Measurements from ENCODE around the gene PRKG2.

- no peak for TF ChIP-seq GATA1 (IDR thresholded peaks at IDR 0.05; ENCODE audit: low read depth, low read length)
- TF ChIP-seq POLR2A (IDR thresholded peaks at IDR 0.05; ENCODE audit: low read length) = no peak
Measured at GRCh38 chr4:81205302-81205701, 9.7 kb downstream of the PRKG2 start.
